HepG2 (cell line): ENCODE data around the gene COASY. TPM values are rescaled to one million over a fixed set of nuclear protein-coding genes. Genes with fewer than 3 reads are reported as not detected.

Experiments
- NFE2L1 ChIP-seq: sonication (generic); formaldehyde crosslinking; IDR thresholded peaks from 2 replicates; pipeline ENCODE4 v1.4.0; 2020; ENCODE audit warnings: missing genetic modification reagents, mild to moderate bottlenecking, borderline replicate concordance
- RNF2 ChIP-seq: fragments of 450-650 bp; conservative IDR thresholded peaks from 2 replicates; pipeline ENCODE4 v1.6.1; 2016; ENCODE audit warnings: low read depth
- SETDB1 ChIP-seq: sonication (generic); formaldehyde crosslinking; IDR thresholded peaks from 2 replicates; pipeline ENCODE4 v1.5.1; 2020; ENCODE audit warnings: missing genetic modification reagents, mild to moderate bottlenecking, borderline replicate concordance
- SRSF9 ChIP-seq: fragments of 200-400 bp; formaldehyde crosslinking; IDR thresholded peaks from 2 replicates; pipeline ENCODE4 v1.6.1; 2018; ENCODE audit warnings: borderline replicate concordance, mild to moderate bottlenecking, low read depth, low read length; ENCODE audit not compliant: insufficient read depth, poor library complexity, severe bottlenecking
- TRIM24 ChIP-seq: sonication (generic); formaldehyde crosslinking; IDR thresholded peaks from 2 replicates; pipeline ENCODE4 v1.8.0; 2022; ENCODE audit warnings: mild to moderate bottlenecking, missing genetic modification reagents
- ZNF33A ChIP-seq: sonication (generic); formaldehyde crosslinking; IDR thresholded peaks from 2 replicates; pipeline ENCODE4 v1.5.1; 2020; ENCODE audit warnings: missing genetic modification reagents, mild to moderate bottlenecking, moderate library complexity, borderline replicate concordance
- ZNF720 ChIP-seq: sonication (generic); formaldehyde crosslinking; IDR thresholded peaks from 2 replicates; pipeline ENCODE4 v1.4.0; 2020; ENCODE audit warnings: missing genetic modification reagents
- polyA plus RNA-seq, 8 experiments: library from polyadenylated mRNA; depleted of rRNA in 3 of 8; stranded (reverse) in 7 of 8; unstranded in 1 of 8; fragments of >200 nt; fragmentation: Illumina TruSeq in 4 of 8; extraction: Trizol in 4 of 8; gene quantifications; 2 replicates each; pipeline versions ENCODE4 v1.2.1 to v1.2.3, GENCODE V29; 2011 to 2016; ENCODE audit warnings: low read depth in 4 of 8, missing spikeins in 1 of 8, mixed read lengths in 1 of 8; ENCODE audit not compliant: insufficient read depth in 1 of 8
- total RNA-seq, 5 experiments: library from RNA; depleted of rRNA; stranded (reverse); fragments of >200 nt; fragmentation: Illumina TruSeq; extraction: Trizol; gene quantifications; 2 replicates each; pipeline ENCODE4 v1.2.3, GENCODE V29; 2016; ENCODE audit warnings: low read depth in 1 of 5
- TF ChIP-seq, protein P1 (sequence below): sonication (generic); formaldehyde crosslinking; IDR thresholded peaks from 2 replicates; pipeline ENCODE4 v1.8.0; 2022; ENCODE audit warnings: mild to moderate bottlenecking, missing genetic modification reagents, moderate library complexity
- TF ChIP-seq, protein P2 (sequence below): sonication (generic); formaldehyde crosslinking; IDR thresholded peaks from 2 replicates; pipeline ENCODE4 v1.4.0; 2020; ENCODE audit warnings: missing genetic modification reagents
- TF ChIP-seq, protein P3 (sequence below): sonication (generic); formaldehyde crosslinking; IDR thresholded peaks from 2 replicates; pipeline ENCODE4 v1.8.1; 2023; ENCODE audit warnings: mild to moderate bottlenecking, inconsistent platforms, moderate library complexity, missing genetic modification reagents, borderline replicate concordance
- TF ChIP-seq, protein P4 (sequence below), 2 experiments: IDR thresholded peaks; 2 replicates each; pipeline ENCODE4 v1.6.1; 2011 to 2012; ENCODE audit warnings: low read length in 2 of 2, borderline replicate concordance in 1 of 2, low read depth in 1 of 2, mild to moderate bottlenecking in 1 of 2, moderate library complexity in 1 of 2
- TF ChIP-seq, protein P5 (sequence below): sonication (generic); formaldehyde crosslinking; IDR thresholded peaks from 2 replicates; pipeline ENCODE4 v1.5.0; 2020; ENCODE audit warnings: mild to moderate bottlenecking, missing genetic modification reagents
- TF ChIP-seq, protein P6 (sequence below): sonication (generic); IDR thresholded peaks from 2 replicates; pipeline ENCODE4 v1.6.1; 2016; ENCODE audit warnings: low read depth, borderline replicate concordance

COASY gene
- total and polyA plus RNA-seq, 2 of the 13 experiments (the other 11 are each of a cell fraction or from before 2014, with no cell fraction given): 90.7 to 125 TPM

DNA sequence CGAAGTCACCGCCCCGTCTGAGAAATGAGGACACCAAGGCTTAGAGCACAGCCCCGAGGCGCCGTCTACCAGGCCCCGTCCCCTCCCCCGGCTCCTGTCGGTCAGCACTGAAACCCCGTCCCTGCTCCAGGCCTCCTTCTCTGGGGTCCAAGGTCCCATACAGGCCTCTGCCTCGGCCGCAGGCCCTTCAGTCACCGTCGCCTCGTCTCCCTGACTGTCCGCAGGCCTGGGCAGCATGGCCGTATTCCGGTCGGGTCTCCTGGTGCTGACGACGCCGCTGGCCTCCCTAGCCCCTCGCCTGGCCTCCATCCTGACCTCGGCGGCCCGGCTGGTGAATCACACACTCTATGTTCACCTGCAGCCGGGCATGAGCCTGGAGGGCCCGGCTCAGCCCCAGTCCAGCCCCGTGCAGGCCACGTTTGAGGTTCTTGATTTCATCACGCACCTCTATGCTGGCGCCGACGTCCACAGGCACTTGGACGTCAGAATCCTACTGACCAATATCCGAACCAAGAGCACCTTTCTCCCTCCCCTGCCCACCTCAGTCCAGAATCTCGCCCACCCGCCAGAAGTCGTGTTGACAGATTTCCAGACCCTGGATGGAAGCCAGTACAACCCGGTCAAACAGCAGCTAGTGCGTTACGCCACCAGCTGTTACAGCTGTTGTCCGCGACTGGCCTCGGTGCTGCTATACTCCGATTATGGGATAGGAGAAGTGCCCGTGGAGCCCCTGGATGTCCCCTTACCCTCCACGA is 617 bp downstream of the COASY start (continued):
- TF ChIP-seq, protein P1, sequence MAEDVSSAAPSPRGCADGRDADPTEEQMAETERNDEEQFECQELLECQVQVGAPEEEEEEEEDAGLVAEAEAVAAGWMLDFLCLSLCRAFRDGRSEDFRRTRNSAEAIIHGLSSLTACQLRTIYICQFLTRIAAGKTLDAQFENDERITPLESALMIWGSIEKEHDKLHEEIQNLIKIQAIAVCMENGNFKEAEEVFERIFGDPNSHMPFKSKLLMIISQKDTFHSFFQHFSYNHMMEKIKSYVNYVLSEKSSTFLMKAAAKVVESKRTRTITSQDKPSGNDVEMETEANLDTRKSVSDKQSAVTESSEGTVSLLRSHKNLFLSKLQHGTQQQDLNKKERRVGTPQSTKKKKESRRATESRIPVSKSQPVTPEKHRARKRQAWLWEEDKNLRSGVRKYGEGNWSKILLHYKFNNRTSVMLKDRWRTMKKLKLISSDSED (CRISPR knock-in tag): no peak; the same call in 1 of the 2 replicates
- TF ChIP-seq, protein P2, sequence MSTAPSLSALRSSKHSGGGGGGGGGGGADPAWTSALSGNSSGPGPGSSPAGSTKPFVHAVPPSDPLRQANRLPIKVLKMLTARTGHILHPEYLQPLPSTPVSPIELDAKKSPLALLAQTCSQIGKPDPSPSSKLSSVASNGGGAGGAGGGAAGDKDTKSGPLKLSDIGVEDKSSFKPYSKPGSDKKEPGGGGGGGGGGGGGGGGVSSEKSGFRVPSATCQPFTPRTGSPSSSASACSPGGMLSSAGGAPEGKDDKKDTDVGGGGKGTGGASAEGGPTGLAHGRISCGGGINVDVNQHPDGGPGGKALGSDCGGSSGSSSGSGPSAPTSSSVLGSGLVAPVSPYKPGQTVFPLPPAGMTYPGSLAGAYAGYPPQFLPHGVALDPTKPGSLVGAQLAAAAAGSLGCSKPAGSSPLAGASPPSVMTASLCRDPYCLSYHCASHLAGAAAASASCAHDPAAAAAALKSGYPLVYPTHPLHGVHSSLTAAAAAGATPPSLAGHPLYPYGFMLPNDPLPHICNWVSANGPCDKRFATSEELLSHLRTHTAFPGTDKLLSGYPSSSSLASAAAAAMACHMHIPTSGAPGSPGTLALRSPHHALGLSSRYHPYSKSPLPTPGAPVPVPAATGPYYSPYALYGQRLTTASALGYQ (CRISPR knock-in tag): no peak; the same call in 1 of the 2 replicates
- TF ChIP-seq RNF2 (peak; percentile 97), ZNF33A (no peak; the same call in 1 of the 2 replicates), NFE2L1 (CRISPR knock-in tag) (peak; percentile 77), SRSF9 (no peak), SETDB1 (no peak), TRIM24 (CRISPR knock-in tag) (no peak), ZNF720 (CRISPR knock-in tag) (no peak; the same call in 1 of the 2 replicates)
- TF ChIP-seq, protein P3, sequence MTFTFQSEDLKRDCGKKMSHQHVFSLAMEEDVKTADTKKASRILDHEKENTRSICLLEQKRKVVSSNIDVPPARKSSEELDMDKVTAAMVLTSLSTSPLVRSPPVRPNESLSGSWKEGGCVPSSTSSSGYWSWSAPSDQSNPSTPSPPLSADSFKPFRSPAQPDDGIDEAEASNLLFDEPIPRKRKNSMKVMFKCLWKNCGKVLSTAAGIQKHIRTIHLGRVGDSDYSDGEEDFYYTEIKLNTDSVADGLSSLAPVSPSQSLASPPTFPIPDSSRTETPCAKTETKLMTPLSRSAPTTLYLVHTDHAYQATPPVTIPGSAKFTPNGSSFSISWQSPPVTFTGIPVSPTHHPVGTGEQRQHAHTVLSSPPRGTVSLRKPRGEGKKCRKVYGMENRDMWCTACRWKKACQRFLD (CRISPR knock-in tag): peak; percentile 35; the same call in 1 of the 2 replicates
- TF ChIP-seq, protein P4, sequence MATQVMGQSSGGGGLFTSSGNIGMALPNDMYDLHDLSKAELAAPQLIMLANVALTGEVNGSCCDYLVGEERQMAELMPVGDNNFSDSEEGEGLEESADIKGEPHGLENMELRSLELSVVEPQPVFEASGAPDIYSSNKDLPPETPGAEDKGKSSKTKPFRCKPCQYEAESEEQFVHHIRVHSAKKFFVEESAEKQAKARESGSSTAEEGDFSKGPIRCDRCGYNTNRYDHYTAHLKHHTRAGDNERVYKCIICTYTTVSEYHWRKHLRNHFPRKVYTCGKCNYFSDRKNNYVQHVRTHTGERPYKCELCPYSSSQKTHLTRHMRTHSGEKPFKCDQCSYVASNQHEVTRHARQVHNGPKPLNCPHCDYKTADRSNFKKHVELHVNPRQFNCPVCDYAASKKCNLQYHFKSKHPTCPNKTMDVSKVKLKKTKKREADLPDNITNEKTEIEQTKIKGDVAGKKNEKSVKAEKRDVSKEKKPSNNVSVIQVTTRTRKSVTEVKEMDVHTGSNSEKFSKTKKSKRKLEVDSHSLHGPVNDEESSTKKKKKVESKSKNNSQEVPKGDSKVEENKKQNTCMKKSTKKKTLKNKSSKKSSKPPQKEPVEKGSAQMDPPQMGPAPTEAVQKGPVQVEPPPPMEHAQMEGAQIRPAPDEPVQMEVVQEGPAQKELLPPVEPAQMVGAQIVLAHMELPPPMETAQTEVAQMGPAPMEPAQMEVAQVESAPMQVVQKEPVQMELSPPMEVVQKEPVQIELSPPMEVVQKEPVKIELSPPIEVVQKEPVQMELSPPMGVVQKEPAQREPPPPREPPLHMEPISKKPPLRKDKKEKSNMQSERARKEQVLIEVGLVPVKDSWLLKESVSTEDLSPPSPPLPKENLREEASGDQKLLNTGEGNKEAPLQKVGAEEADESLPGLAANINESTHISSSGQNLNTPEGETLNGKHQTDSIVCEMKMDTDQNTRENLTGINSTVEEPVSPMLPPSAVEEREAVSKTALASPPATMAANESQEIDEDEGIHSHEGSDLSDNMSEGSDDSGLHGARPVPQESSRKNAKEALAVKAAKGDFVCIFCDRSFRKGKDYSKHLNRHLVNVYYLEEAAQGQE (IDR thresholded peaks at IDR 0.05; ENCODE audit: borderline replicate concordance in 1 of 2, low read depth in 1 of 2, low read length in 2 of 2): no peak
- TF ChIP-seq, protein P5, sequence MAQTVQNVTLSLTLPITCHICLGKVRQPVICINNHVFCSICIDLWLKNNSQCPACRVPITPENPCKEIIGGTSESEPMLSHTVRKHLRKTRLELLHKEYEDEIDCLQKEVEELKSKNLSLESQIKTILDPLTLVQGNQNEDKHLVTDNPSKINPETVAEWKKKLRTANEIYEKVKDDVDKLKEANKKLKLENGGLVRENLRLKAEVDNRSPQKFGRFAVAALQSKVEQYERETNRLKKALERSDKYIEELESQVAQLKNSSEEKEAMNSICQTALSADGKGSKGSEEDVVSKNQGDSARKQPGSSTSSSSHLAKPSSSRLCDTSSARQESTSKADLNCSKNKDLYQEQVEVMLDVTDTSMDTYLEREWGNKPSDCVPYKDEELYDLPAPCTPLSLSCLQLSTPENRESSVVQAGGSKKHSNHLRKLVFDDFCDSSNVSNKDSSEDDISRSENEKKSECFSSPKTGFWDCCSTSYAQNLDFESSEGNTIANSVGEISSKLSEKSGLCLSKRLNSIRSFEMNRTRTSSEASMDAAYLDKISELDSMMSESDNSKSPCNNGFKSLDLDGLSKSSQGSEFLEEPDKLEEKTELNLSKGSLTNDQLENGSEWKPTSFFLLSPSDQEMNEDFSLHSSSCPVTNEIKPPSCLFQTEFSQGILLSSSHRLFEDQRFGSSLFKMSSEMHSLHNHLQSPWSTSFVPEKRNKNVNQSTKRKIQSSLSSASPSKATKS (CRISPR knock-in tag): 0 out of 2 replicates have a peak, but pooled peaks have one; percentile 78
- TF ChIP-seq, protein P6, sequence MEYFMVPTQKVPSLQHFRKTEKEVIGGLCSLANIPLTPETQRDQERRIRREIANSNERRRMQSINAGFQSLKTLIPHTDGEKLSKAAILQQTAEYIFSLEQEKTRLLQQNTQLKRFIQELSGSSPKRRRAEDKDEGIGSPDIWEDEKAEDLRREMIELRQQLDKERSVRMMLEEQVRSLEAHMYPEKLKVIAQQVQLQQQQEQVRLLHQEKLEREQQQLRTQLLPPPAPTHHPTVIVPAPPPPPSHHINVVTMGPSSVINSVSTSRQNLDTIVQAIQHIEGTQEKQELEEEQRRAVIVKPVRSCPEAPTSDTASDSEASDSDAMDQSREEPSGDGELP: peak; percentile 89
